WTC11 (cell line): ENCODE data around the gene ADGRD2. TPM values are rescaled to one million over a fixed set of nuclear protein-coding genes. Genes with fewer than 3 reads are reported as not detected.

Experiments
- ATAC-seq: fragments of 200-7000 bp; cut with Tn5 transposase; 2 replicates; pipeline ENCODE4 v1.10.0; 2021; ENCODE audit warnings: mild to moderate bottlenecking, moderate library complexity
- CTCF ChIA-PET: fragments of 300-600 bp; sonication (Branson Sonifier 250); formaldehyde crosslinking; loops from one replicate; lab custom pipeline; 2021; ENCODE audit warnings: antibody characterized with exemption; lab: Charles Lee
- POLR2A ChIA-PET: fragments of 350-600 bp; sonication (Branson Sonifier 250); formaldehyde crosslinking; loops from one replicate; lab custom pipeline; 2021; ENCODE audit warnings: antibody characterized with exemption; lab: Charles Lee
- DNase-seq: peaks from one replicate; pipeline ENCODE4 v3.0.0; 2021; ENCODE audit warnings: low spot score
- H3K27ac Mint-ChIP-seq: 2 replicates; pipeline ENCODE4 v1.8.0; 2021; ENCODE audit warnings: mixed read lengths
- H3K27me3 Mint-ChIP-seq: 2 replicates; pipeline ENCODE4 v1.8.0; 2021; ENCODE audit warnings: low read depth, mild to moderate bottlenecking, moderate library complexity, mixed read lengths
- H3K36me3 Mint-ChIP-seq: 2 replicates; pipeline ENCODE4 v1.8.0; 2021; ENCODE audit warnings: mixed read lengths
- H3K4me1 Mint-ChIP-seq: 2 replicates; pipeline ENCODE4 v1.8.0; 2022; ENCODE audit warnings: mixed read lengths
- H3K4me3 Mint-ChIP-seq: 2 replicates; pipeline ENCODE4 v1.8.0; 2021; ENCODE audit warnings: mild to moderate bottlenecking, moderate library complexity, mixed read lengths
- H3K9me3 Mint-ChIP-seq: 2 replicates; pipeline ENCODE4 v1.8.0; 2021; ENCODE audit warnings: mixed read lengths
- CREM ChIP-seq: sonication (generic); formaldehyde crosslinking; IDR thresholded peaks from 2 replicates; pipeline ENCODE4 v1.8.1; 2022; ENCODE audit warnings: mild to moderate bottlenecking, missing genetic modification reagents, moderate library complexity
- ESRRA ChIP-seq: sonication (generic); formaldehyde crosslinking; IDR thresholded peaks from 2 replicates; pipeline ENCODE4 v1.8.1; 2022; ENCODE audit warnings: mild to moderate bottlenecking, missing genetic modification reagents, borderline replicate concordance
- FOXJ3 ChIP-seq: sonication (generic); formaldehyde crosslinking; IDR thresholded peaks from 2 replicates; pipeline ENCODE4 v1.9.0; 2021; ENCODE audit warnings: missing genetic modification reagents, mild to moderate bottlenecking, borderline replicate concordance
- GTF2I ChIP-seq: fragments of 250-450 bp; sonication (Bioruptor Pico); conservative IDR thresholded peaks from 2 replicates; pipeline ENCODE4 v1.4.0; 2021; ENCODE audit warnings: mild to moderate bottlenecking
- HMGA2 ChIP-seq: fragments of 250-450 bp; sonication (Bioruptor Pico); IDR thresholded peaks from 2 replicates; pipeline ENCODE4 v1.4.0; 2021; ENCODE audit warnings: mild to moderate bottlenecking, moderate library complexity
- MXD4 ChIP-seq: fragments of 250-450 bp; sonication (Bioruptor Pico); IDR thresholded peaks from 2 replicates; pipeline ENCODE4 v1.8.0; 2021; ENCODE audit warnings: mild to moderate bottlenecking, moderate library complexity, borderline replicate concordance
- MYBL2 ChIP-seq: sonication (generic); formaldehyde crosslinking; IDR thresholded peaks from 2 replicates; pipeline ENCODE4 v1.8.1; 2023; ENCODE audit warnings: mild to moderate bottlenecking, moderate library complexity, missing genetic modification reagents
- SMAD4 ChIP-seq: sonication (generic); formaldehyde crosslinking; IDR thresholded peaks from 2 replicates; pipeline ENCODE4 v1.8.0; 2022; ENCODE audit warnings: mild to moderate bottlenecking, missing genetic modification reagents
- SOX15 ChIP-seq: fragments of 250-450 bp; sonication (Bioruptor Pico); IDR thresholded peaks from 2 replicates; pipeline ENCODE4 v1.9.0; 2021; ENCODE audit warnings: mild to moderate bottlenecking
- ZNF232 ChIP-seq: sonication (generic); formaldehyde crosslinking; IDR thresholded peaks from 2 replicates; pipeline ENCODE4 v1.8.0; 2022; ENCODE audit warnings: mild to moderate bottlenecking, missing genetic modification reagents
- ZNF317 ChIP-seq: sonication (generic); formaldehyde crosslinking; IDR thresholded peaks from 2 replicates; pipeline ENCODE4 v1.8.1; 2023; ENCODE audit warnings: low read depth, mild to moderate bottlenecking, moderate library complexity, missing genetic modification reagents, borderline replicate concordance
- total RNA-seq: library from RNA; stranded (reverse); gene quantifications from 3 replicates; pipeline ENCODE4 v1.2.3, GENCODE V29; 2021
- TF ChIP-seq, protein P1 (sequence below): sonication (generic); formaldehyde crosslinking; IDR thresholded peaks from 2 replicates; pipeline ENCODE4 v1.8.1; 2023; ENCODE audit warnings: mild to moderate bottlenecking, missing genetic modification reagents
- TF ChIP-seq, protein P2 (sequence below): sonication (generic); formaldehyde crosslinking; IDR thresholded peaks from 2 replicates; pipeline ENCODE4 v1.8.0; 2023; ENCODE audit warnings: missing genetic modification reagents, mild to moderate bottlenecking, borderline replicate concordance
- TF ChIP-seq, protein P3 (sequence below): fragments of 250-450 bp; sonication (Bioruptor Pico); conservative IDR thresholded peaks from 2 replicates; pipeline ENCODE4 v1.9.0; 2021; ENCODE audit warnings: mild to moderate bottlenecking
- TF ChIP-seq, protein P4 (sequence below): sonication (generic); formaldehyde crosslinking; IDR thresholded peaks from 2 replicates; pipeline ENCODE4 v1.8.1; 2023; ENCODE audit warnings: mild to moderate bottlenecking, moderate library complexity, missing genetic modification reagents
- TF ChIP-seq, protein P5 (sequence below): sonication (generic); formaldehyde crosslinking; IDR thresholded peaks from 2 replicates; pipeline ENCODE4 v1.8.1; 2023; ENCODE audit warnings: mild to moderate bottlenecking, missing genetic modification reagents
- TF ChIP-seq, protein P6 (sequence below): sonication (generic); formaldehyde crosslinking; IDR thresholded peaks from 2 replicates; pipeline ENCODE4 v1.8.1; 2023; ENCODE audit warnings: mild to moderate bottlenecking, missing genetic modification reagents, moderate library complexity

Gene ADGRD2
- total RNA-seq, 1 experiment from 2014 or later, result 0.61 TPM

DNA sequence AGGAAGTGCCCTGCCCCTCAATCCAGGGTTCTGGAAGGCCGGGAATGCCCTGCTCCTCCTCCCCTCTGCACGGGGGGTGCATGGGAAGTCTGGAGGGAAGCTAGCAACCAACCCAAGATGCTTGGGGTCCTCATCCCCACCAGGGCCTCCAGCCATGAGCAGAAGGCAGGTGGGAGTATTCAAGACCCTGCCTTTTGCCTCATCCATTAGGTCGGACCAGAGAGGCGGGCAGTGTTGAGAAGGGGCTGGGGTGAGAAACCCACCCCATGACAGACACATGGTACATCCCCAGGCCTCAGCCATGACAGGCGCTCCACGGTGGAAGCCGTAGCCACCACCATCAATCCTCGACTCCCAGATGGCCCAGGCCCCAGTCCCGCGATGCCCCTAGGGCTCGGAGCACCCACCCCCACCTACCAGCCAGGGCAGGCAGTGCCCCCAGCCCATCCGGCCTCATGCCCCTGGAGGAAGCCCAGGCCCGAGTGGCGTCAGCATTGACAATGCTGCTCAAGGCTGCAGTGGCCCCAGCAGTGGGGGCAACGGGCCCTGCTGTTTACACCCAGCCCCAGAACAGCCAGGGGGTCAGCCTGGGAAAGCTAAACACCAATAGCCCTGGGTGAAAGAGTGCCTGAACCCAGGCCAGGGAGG is 48.4 kb downstream of the ADGRD2 start (continued):
- TF ChIP-seq, protein P1, sequence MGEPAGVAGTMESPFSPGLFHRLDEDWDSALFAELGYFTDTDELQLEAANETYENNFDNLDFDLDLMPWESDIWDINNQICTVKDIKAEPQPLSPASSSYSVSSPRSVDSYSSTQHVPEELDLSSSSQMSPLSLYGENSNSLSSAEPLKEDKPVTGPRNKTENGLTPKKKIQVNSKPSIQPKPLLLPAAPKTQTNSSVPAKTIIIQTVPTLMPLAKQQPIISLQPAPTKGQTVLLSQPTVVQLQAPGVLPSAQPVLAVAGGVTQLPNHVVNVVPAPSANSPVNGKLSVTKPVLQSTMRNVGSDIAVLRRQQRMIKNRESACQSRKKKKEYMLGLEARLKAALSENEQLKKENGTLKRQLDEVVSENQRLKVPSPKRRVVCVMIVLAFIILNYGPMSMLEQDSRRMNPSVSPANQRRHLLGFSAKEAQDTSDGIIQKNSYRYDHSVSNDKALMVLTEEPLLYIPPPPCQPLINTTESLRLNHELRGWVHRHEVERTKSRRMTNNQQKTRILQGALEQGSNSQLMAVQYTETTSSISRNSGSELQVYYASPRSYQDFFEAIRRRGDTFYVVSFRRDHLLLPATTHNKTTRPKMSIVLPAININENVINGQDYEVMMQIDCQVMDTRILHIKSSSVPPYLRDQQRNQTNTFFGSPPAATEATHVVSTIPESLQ (CRISPR knock-in tag), result no peak
- TF ChIP-seq, protein P2, sequence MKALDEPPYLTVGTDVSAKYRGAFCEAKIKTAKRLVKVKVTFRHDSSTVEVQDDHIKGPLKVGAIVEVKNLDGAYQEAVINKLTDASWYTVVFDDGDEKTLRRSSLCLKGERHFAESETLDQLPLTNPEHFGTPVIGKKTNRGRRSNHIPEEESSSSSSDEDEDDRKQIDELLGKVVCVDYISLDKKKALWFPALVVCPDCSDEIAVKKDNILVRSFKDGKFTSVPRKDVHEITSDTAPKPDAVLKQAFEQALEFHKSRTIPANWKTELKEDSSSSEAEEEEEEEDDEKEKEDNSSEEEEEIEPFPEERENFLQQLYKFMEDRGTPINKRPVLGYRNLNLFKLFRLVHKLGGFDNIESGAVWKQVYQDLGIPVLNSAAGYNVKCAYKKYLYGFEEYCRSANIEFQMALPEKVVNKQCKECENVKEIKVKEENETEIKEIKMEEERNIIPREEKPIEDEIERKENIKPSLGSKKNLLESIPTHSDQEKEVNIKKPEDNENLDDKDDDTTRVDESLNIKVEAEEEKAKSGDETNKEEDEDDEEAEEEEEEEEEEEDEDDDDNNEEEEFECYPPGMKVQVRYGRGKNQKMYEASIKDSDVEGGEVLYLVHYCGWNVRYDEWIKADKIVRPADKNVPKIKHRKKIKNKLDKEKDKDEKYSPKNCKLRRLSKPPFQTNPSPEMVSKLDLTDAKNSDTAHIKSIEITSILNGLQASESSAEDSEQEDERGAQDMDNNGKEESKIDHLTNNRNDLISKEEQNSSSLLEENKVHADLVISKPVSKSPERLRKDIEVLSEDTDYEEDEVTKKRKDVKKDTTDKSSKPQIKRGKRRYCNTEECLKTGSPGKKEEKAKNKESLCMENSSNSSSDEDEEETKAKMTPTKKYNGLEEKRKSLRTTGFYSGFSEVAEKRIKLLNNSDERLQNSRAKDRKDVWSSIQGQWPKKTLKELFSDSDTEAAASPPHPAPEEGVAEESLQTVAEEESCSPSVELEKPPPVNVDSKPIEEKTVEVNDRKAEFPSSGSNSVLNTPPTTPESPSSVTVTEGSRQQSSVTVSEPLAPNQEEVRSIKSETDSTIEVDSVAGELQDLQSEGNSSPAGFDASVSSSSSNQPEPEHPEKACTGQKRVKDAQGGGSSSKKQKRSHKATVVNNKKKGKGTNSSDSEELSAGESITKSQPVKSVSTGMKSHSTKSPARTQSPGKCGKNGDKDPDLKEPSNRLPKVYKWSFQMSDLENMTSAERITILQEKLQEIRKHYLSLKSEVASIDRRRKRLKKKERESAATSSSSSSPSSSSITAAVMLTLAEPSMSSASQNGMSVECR, result no peak
- TF ChIP-seq, protein P3, sequence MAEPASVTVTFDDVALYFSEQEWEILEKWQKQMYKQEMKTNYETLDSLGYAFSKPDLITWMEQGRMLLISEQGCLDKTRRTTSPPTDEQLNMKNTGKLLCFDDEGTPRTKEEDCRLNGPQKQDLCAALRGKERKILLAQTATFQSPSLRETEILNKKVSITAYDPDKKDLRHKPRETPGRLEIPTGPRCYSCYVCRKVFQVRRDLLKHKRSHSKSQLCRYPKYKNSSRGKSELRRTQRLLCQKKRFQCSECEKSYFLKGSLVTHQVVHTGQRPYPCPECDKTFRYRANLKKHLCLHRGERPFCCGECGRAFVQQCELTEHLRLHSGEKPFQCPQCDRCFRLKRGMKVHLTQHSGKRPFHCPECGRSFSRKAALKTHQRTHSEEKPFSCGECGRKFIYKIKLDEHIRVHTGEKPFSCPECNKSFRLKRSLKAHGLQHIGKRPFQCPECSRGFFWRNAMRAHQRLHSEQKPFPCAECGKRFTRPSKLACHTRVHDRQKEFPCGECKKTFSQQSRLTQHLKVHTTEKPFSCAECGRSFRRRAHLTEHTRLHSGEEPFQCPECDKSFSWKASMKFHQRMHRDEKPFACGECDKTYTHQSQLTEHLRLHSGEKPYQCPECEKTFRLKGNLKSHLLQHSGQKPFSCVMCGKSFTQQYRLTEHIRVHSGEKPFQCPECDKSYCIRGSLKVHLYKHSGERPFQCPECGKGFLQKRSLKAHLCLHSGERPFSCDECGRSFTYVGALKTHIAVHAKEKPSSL (CRISPR knock-in tag), result no peak
- TF ChIP-seq, all 79 proteins: peak for 0

DNA sequence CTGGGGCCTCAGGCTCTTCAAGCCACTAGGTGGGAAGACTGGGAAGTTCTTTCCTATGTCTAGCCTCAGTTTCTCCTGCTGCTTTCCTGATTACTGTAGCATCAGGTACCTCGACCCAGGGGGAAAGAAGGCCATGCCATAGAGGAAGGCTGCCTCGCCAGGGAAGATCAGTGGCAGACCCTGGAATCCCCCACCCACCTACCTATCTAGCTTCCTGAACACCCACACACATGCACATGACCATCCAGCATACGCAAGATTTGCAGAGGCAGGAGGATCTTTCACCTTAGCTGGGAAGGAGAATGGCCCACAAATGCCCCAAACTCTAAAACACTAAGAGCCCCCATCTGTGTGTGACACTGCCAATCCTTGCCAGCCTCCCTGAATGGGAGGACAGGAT is 49.0 kb downstream of the ADGRD2 start:
- ATAC-seq (no peak), DNase-seq (no peak)
- H3K9me3 Mint-ChIP-seq, result no peaks in the 10 kb centered on the region
- TF ChIP-seq ESRRA (no peak), MXD4 (CRISPR knock-in tag) (no peak), FOXJ3 (no peak), CREM (CRISPR knock-in tag) (no peak), GTF2I (CRISPR knock-in tag) (no peak), ZNF232 (CRISPR knock-in tag) (no peak), HMGA2 (CRISPR knock-in tag) (no peak), SMAD4 (CRISPR knock-in tag) (no peak), ZNF317 (CRISPR knock-in tag) (no peak), MYBL2 (CRISPR knock-in tag) (no peak), SOX15 (CRISPR knock-in tag) (no peak)
- TF ChIP-seq, protein P4, sequence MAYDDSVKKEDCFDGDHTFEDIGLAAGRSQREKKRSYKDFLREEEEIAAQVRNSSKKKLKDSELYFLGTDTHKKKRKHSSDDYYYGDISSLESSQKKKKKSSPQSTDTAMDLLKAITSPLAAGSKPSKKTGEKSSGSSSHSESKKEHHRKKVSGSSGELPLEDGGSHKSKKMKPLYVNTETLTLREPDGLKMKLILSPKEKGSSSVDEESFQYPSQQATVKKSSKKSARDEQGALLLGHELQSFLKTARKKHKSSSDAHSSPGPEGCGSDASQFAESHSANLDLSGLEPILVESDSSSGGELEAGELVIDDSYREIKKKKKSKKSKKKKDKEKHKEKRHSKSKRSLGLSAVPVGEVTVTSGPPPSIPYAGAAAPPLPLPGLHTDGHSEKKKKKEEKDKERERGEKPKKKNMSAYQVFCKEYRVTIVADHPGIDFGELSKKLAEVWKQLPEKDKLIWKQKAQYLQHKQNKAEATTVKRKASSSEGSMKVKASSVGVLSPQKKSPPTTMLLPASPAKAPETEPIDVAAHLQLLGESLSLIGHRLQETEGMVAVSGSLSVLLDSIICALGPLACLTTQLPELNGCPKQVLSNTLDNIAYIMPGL, result no peak
- TF ChIP-seq, protein P5, sequence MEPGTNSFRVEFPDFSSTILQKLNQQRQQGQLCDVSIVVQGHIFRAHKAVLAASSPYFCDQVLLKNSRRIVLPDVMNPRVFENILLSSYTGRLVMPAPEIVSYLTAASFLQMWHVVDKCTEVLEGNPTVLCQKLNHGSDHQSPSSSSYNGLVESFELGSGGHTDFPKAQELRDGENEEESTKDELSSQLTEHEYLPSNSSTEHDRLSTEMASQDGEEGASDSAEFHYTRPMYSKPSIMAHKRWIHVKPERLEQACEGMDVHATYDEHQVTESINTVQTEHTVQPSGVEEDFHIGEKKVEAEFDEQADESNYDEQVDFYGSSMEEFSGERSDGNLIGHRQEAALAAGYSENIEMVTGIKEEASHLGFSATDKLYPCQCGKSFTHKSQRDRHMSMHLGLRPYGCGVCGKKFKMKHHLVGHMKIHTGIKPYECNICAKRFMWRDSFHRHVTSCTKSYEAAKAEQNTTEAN (CRISPR knock-in tag), result no peak
- TF ChIP-seq, protein P1 (CRISPR knock-in tag), result no peak
- TF ChIP-seq, protein P6, sequence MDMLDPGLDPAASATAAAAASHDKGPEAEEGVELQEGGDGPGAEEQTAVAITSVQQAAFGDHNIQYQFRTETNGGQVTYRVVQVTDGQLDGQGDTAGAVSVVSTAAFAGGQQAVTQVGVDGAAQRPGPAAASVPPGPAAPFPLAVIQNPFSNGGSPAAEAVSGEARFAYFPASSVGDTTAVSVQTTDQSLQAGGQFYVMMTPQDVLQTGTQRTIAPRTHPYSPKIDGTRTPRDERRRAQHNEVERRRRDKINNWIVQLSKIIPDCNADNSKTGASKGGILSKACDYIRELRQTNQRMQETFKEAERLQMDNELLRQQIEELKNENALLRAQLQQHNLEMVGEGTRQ (CRISPR knock-in tag), result no peak
- 0 out of 2 replicates have a peak, but pooled peaks cover 4% of the 10 kb centered on the region for H3K36me3 Mint-ChIP-seq
- no peak overlapping the region for H3K4me3 Mint-ChIP-seq
- H3K27me3 Mint-ChIP-seq, result peaks cover 39% of the 10 kb centered on the region
- H3K27ac Mint-ChIP-seq, result no peak overlapping the region
- H3K4me1 Mint-ChIP-seq, result peaks cover 8% of the 10 kb centered on the region
- ChIA-PET POLR2A (no interaction called here), CTCF (no interaction called here)
